ENCODE data around the gene PPM1K.
"Not testable (repeated sequence)": the region's sequence is repeated elsewhere in the genome, so short reads cannot be mapped to it uniquely, and the experiment has no call there.

PPM1K gene

GRCh38 chr4:88284439-88285234 lies at the start of gene PPM1K:
PPM1K (minus strand) TSS chr4:88284561; CDS start chr4:88278583, 5,978 bp downstream.
- peak; percentile 96 to 99 (median 97) for DNase-seq (ENCODE audit: low read depth in 2 of 3, low spot score in 1 of 3)

GRCh38 chr4:88333741-88334405 lies 49.5 kb upstream of the PPM1K start:
- no peak for DNase-seq (ENCODE audit: low read depth in 2 of 3, low spot score in 1 of 3)

GRCh38 chr4:88327665-88328064 lies 43.3 kb upstream of the PPM1K start:
- DNase-seq (ENCODE audit: low read depth in 2 of 3, low spot score in 1 of 3): no peak

- peak in 1 of 3 donors; percentile 7 for DNase-seq (ENCODE audit: low read depth in 2 of 3, low spot score in 1 of 3)
These were observed 36.5 kb upstream of the PPM1K start for GRCh38 chr4:88320780-88321373.

GRCh38 chr4:88320224-88320779 lies 35.9 kb upstream of the PPM1K start:
- no peak for DNase-seq (ENCODE audit: low read depth in 2 of 3, low spot score in 1 of 3)

GRCh38 chr4:88318751-88319350 lies 34.5 kb upstream of the PPM1K start:
- no peak for DNase-seq (ENCODE audit: low read depth in 2 of 3, low spot score in 1 of 3)

- no peak for DNase-seq (ENCODE audit: low read depth in 2 of 3, low spot score in 1 of 3)
These were observed 31.2 kb upstream of the PPM1K start for GRCh38 chr4:88315460-88316017.

- DNase-seq (ENCODE audit: low read depth in 2 of 3, low spot score in 1 of 3): not testable (repeated sequence)
These were observed 28.8 kb upstream of the PPM1K start for GRCh38 chr4:88313088-88313624.

- no peak for DNase-seq (ENCODE audit: low read depth in 2 of 3, low spot score in 1 of 3)
These were observed 24.2 kb upstream of the PPM1K start for GRCh38 chr4:88308587-88308986.

- no peak for DNase-seq (ENCODE audit: low read depth in 2 of 3, low spot score in 1 of 3)
These were observed 13.5 kb upstream of the PPM1K start for GRCh38 chr4:88297725-88298454.

- no peak for DNase-seq (ENCODE audit: low read depth in 2 of 3, low spot score in 1 of 3)
These were observed 12.8 kb upstream of the PPM1K start for GRCh38 chr4:88297212-88297516.

GRCh38 chr4:88296413-88297211 lies 12.3 kb upstream of the PPM1K start:
- no peak for DNase-seq (ENCODE audit: low read depth in 2 of 3, low spot score in 1 of 3)

- no peak for DNase-seq (ENCODE audit: low read depth in 2 of 3, low spot score in 1 of 3)
These were observed 11.3 kb upstream of the PPM1K start for GRCh38 chr4:88295656-88296055.

GRCh38 chr4:88291003-88291402 lies 6.6 kb upstream of the PPM1K start:
- no peak for DNase-seq (ENCODE audit: low read depth in 2 of 3, low spot score in 1 of 3)

GRCh38 chr4:88286897-88287296 lies 2.5 kb upstream of the PPM1K start:
- no peak for DNase-seq (ENCODE audit: low read depth in 2 of 3, low spot score in 1 of 3)

GRCh38 chr4:88285235-88285653 lies 883 bp upstream of the PPM1K start:
- no peak for DNase-seq (ENCODE audit: low read depth in 2 of 3, low spot score in 1 of 3)

- DNase-seq (ENCODE audit: low read depth in 2 of 3, low spot score in 1 of 3): peak; percentile 37 to 47 (median 44)
These were observed 511 bp downstream of the PPM1K start for GRCh38 chr4:88283661-88284438.

GRCh38 chr4:88280228-88280795 lies 4.0 kb downstream of the PPM1K start:
- DNase-seq (ENCODE audit: low read depth in 2 of 3, low spot score in 1 of 3): no peak
